A549 (cell line): Measurements from ENCODE around the gene ADH5. TPM values are rescaled to one million over a fixed set of nuclear protein-coding genes. Genes with fewer than 3 reads are reported as not detected.
"Not testable (repeated sequence)": the region's sequence is repeated elsewhere in the genome, so short reads cannot be mapped to it uniquely, and the experiment has no call there.

Experiments
- ATAC-seq, 2 experiments: fragments of 200-7000 bp in 1 of 2; fragments of >200 bp in 1 of 2; cut with Nextera tagmentation in 1 of 2; cut with Tn5 transposase in 1 of 2; 3 replicates each; pipeline versions ENCODE4 v1.8.0 to v1.9.1; 2018 to 2020; ENCODE audit warnings: mild to moderate bottlenecking in 1 of 2, moderate library complexity in 1 of 2
- CTCF ChIA-PET: fragments of 300-600 bp; sonication (Branson Sonifier 250); formaldehyde crosslinking; extraction: SDS; loops from one replicate; lab custom pipeline; 2021; ENCODE audit warnings: antibody characterized with exemption, inconsistent platforms; lab: Yijun Ruan, JAX
- POLR2A ChIA-PET: fragments of 350-600 bp; formaldehyde crosslinking; extraction: SDS; loops from one replicate; lab custom pipeline; 2021; ENCODE audit warnings: antibody characterized with exemption, inconsistent platforms; lab: Yijun Ruan, JAX
- DNase-seq, 2 experiments: peaks; one replicate each; pipeline versions ENCODE4 v3.0.0 to v3.0.0-alpha.2; 2011 to 2016; ENCODE audit warnings: low read depth in 1 of 2, low spot score in 1 of 2
- FAIRE-seq: peaks from 2 replicates; lab custom pipeline; 2011; peaks lifted over from hg19 to GRCh38; lab: Jason Lieb, UNC
- H3K27ac ChIP-seq, 2 experiments: fragments of >200 bp; sonication (Bioruptor Twin); formaldehyde crosslinking; 3 replicates each; pipeline ENCODE4 v1.5.1; 2016 to 2017
- H3K4me1 ChIP-seq: fragments of >200 bp; sonication (Bioruptor Twin); formaldehyde crosslinking; 3 replicates; pipeline ENCODE4 v1.6.1; 2016
- H3K4me2 ChIP-seq: fragments of >200 bp; sonication (Bioruptor Twin); formaldehyde crosslinking; 3 replicates; pipeline ENCODE4 v1.6.1; 2016
- H3K4me3 ChIP-seq: fragments of >200 bp; sonication (Bioruptor Twin); formaldehyde crosslinking; 3 replicates; pipeline ENCODE4 v1.5.1; 2016
- H3K9me3 ChIP-seq: fragments of >200 bp; sonication (Bioruptor Twin); formaldehyde crosslinking; 3 replicates; pipeline ENCODE4 v1.6.1; 2016
- CBX8 ChIP-seq: fragments of 200-600 bp; sonication (generic); IDR thresholded peaks from 2 replicates; pipeline ENCODE4 v1.6.1; 2016
- CHD4 ChIP-seq: fragments of 200-600 bp; sonication (generic); IDR thresholded peaks from 2 replicates; pipeline ENCODE4 v1.6.1; 2016; ENCODE audit warnings: antibody characterized with exemption, mild to moderate bottlenecking, borderline replicate concordance
- CTCF ChIP-seq: fragments of >200 bp; sonication (Bioruptor Twin); formaldehyde crosslinking; IDR thresholded peaks from 3 replicates; pipeline ENCODE4 v1.5.1; 2016
- EHF ChIP-seq: fragments of 250-450 bp; sonication (Bioruptor Pico); IDR thresholded peaks from 2 replicates; pipeline ENCODE4 v1.5.0; 2020; ENCODE audit warnings: mild to moderate bottlenecking
- FOSL2 ChIP-seq, 2 experiments: fragments of 450-650 bp in 1 of 2; fragments of >200 bp in 1 of 2; sonication (Bioruptor Twin) in 1 of 2; formaldehyde crosslinking; IDR thresholded peaks; 2 replicates each; pipeline versions ENCODE4 v1.5.0 to v1.6.1; 2016 to 2020; ENCODE audit warnings: mild to moderate bottlenecking in 1 of 2, moderate library complexity in 1 of 2
- GATA3 ChIP-seq: IDR thresholded peaks from 2 replicates; pipeline ENCODE4 v1.6.1; 2012; ENCODE audit warnings: borderline replicate concordance
- HMGXB4 ChIP-seq: fragments of 250-450 bp; sonication (Bioruptor Pico); IDR thresholded peaks from 2 replicates; pipeline ENCODE4 v1.5.0; 2021; ENCODE audit warnings: mild to moderate bottlenecking, moderate library complexity, borderline replicate concordance
- HOXB13 ChIP-seq: fragments of 250-450 bp; sonication (Bioruptor Pico); IDR thresholded peaks from 2 replicates; pipeline ENCODE4 v1.5.0; 2020; ENCODE audit warnings: low read depth, mild to moderate bottlenecking, moderate library complexity
- JUN ChIP-seq, 2 experiments: fragments of >200 bp; sonication (Bioruptor Twin); formaldehyde crosslinking; IDR thresholded peaks; 2 replicates in 1 of 2; 3 replicates in 1 of 2; pipeline ENCODE4 v1.6.1; 2016 to 2017
- JUNB ChIP-seq: fragments of >200 bp; sonication (Bioruptor Twin); formaldehyde crosslinking; IDR thresholded peaks from 2 replicates; pipeline ENCODE4 v1.6.1; 2016
- NR3C1 ChIP-seq: fragments of >200 bp; sonication (Bioruptor Twin); formaldehyde crosslinking; IDR thresholded peaks from 3 replicates; pipeline ENCODE4 v1.6.1; 2017
- REST ChIP-seq: fragments of 200-600 bp; sonication (generic); IDR thresholded peaks from 2 replicates; pipeline ENCODE4 v1.6.1; 2016; ENCODE audit warnings: antibody characterized with exemption, mild to moderate bottlenecking, moderate library complexity
- RNF2 ChIP-seq: fragments of 200-600 bp; sonication (generic); IDR thresholded peaks from 2 replicates; pipeline ENCODE4 v1.6.1; 2016; ENCODE audit warnings: low read depth, mild to moderate bottlenecking, antibody characterized with exemption, moderate library complexity, borderline replicate concordance
- TP53 ChIP-seq: fragments of 250-450 bp; sonication (Bioruptor Pico); IDR thresholded peaks from 2 replicates; pipeline ENCODE4 v1.5.0; 2021; ENCODE audit warnings: mild to moderate bottlenecking, moderate library complexity
- WGBS: methylation state at CpG from one replicate; pipeline ENCODE4 v1.1.6; 2017; ENCODE audit errors: missing lambda C conversion rate; 5-methylcytosine and 5-hydroxymethylcytosine counted together
- polyA plus RNA-seq, 4 experiments: library from polyadenylated mRNA; depleted of rRNA in 3 of 4; stranded (reverse); fragments of >200 nt; fragmentation: RNase III in 1 of 4; extraction: RNeasy Plus Mini Kit Qiagen cat#74134 plus additional on column Dnase treatment in 1 of 4; gene quantifications; 2 replicates in 3 of 4; 3 replicates in 1 of 4; pipeline ENCODE4 v1.2.3, GENCODE V29; 2011 to 2017

ADH5 gene
- polyA plus RNA-seq, 2 of the 4 experiments (the other 2 are of a cell fraction), result 124 to 152 TPM

- ATAC-seq, result no peak
- H3K27ac ChIP-seq, result no peak overlapping the region
- H3K4me1 ChIP-seq, result peaks cover 58% of the 10 kb centered on the region
- WGBS, result 3% methylated on average over 2 of the region's 2 CpGs
- H3K9me3 ChIP-seq, result no peaks in the 10 kb centered on the region
- TF ChIP-seq NR3C1 (no peak), HMGXB4 (CRISPR knock-in tag) (no peak), CBX8 (no peak), RNF2 (no peak), REST (no peak)
- no peak for DNase-seq
- H3K4me2 ChIP-seq, result peak overlapping the region; percentile 59
- FAIRE-seq, result no peak
- H3K4me3 ChIP-seq, result no peak overlapping the region
- ChIA-PET CTCF (interaction anchor here (0.6 to 3.8 kb wide), 3 partner anchors 29 to 132 kb away, joined by 3 to 19 read pairs (median 9); partner anchors contain the start of gene METAP1), POLR2A (interaction anchor here (1.2 to 1.4 kb wide), 2 partner anchors 32 to 61 kb away, joined by 4 read pairs; partner anchors contain the start of genes ADH5 and METAP1)
Observed at GRCh38 chr4:99027304-99027703, 61.3 kb downstream of the ADH5 start.

- FAIRE-seq (no peak), DNase-seq (no peak), ATAC-seq (no peak)
- ChIA-PET POLR2A (no interaction called here), CTCF (interaction anchor here (3.8 kb wide), 1 partner anchor 31 kb away, joined by 19 read pairs; no protein-coding TSS in a partner anchor)
- H3K9me3 ChIP-seq, result peaks cover 5% of the 10 kb centered on the region; the same call in 1 of the 3 replicates
- TF ChIP-seq CHD4 (no peak), HOXB13 (no peak), FOSL2 (IDR thresholded peaks at IDR 0.05) (no peak), FOSL2 (CRISPR knock-in tag; IDR thresholded peaks at IDR 0.05) (no peak), EHF (CRISPR knock-in tag) (no peak), JUN (IDR thresholded peaks at IDR 0.05) (no peak), JUNB (no peak), GATA3 (no peak), TP53 (CRISPR knock-in tag) (no peak)
- 71% methylated on average over 1 of the region's 1 CpG for WGBS
- no peak overlapping the region for H3K27ac ChIP-seq
- H3K4me3 ChIP-seq, result no peak overlapping the region
- peaks cover 58% of the 10 kb centered on the region for H3K4me1 ChIP-seq
- H3K4me2 ChIP-seq, result peak overlapping the region; percentile 76; the same call in 1 of the 3 replicates
Observed at GRCh38 chr4:99025506-99025905, 63.1 kb downstream of the ADH5 start.

DNA sequence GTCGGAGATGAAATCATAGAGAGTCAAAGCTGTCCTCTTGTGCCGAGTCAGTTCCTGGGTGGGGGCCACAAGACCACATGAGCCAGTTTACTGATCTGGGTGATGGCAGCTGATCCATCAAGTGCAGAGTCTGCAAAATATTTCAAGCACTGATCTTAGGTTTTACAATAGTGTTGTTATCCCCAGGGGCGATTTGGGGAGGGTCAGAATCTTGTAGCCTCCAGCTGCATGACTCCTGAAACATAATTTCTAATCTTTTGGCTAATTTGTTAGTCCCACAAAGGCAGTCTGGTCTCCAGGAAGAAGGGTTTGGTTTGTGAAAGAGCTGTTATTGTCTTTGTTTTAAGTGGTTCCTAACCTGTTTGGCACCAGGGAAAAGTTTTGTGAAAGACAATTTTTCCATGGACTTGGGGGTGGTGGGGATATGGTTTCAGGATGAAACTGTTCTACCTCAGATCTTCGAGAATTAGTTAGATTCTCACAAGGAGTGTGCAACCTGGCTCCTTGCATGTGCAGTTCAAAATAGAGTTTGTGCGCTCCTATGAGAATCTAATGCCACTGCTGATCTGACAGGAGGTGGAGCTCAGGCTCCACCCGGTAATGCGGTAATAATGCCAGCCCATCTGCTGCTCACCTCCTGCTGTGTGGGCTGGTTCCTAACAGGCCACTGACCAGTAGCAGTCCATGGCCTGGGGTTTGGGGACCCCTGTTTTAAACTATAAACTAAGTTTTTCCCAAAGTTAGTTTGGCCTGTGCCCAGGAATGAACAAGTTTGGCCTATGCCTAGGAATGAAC is 63.9 kb downstream of the ADH5 start:
- peak overlapping the region; percentile 76 for H3K4me2 ChIP-seq
- peak overlapping the region; percentile 39 to 78; a peak in 4 of 6 replicates for H3K27ac ChIP-seq
- no peak for FAIRE-seq
- ChIA-PET POLR2A (no interaction called here), CTCF (interaction anchor here (1.8 to 3.8 kb wide), 2 partner anchors 29 to 32 kb away, joined by 6 to 19 read pairs; partner anchors contain the start of gene METAP1)
- 47% methylated on average over 7 of the region's 7 CpGs for WGBS
- no peak overlapping the region for H3K4me3 ChIP-seq
- DNase-seq, result peak in 1 of 2 experiments; percentile 11
- peaks cover 8% of the 10 kb centered on the region; the same call in 1 of the 3 replicates for H3K9me3 ChIP-seq
- ATAC-seq, result peak; percentile 78 to 88
- peaks cover 58% of the 10 kb centered on the region for H3K4me1 ChIP-seq
- TF ChIP-seq CTCF, result peak; percentile 15; the same call in 1 of the 3 replicates
- no peak for TF ChIP-seq CBX8

DNA sequence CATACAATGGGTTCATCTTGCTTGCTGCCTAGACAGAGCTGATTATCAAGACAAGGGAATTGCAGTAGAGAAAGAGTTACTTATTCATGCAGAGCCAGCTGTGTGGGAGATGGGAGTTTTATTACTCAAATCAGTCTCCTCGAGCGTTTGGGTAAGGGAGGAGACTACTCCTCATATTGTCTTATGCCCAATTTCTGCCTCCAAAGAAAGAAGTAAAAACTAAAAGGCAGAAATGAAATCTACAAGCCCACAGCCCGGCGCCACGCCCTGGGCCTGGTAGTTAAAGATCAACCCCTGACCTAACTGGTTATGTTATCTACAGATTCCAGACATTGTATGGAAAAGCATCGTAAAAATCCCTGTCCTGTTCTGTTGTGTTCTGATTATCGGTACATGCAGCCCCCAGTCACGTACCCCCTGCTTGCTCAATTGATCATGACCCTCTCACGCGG is 64.8 kb downstream of the ADH5 start:
- H3K9me3 ChIP-seq, DNase-seq, FAIRE-seq, POLR2A ChIA-PET, H3K4me3 ChIP-seq: not testable (repeated sequence)
- H3K27ac ChIP-seq, result peak overlapping the region; percentile 39 to 78; a peak in 5 of 6 replicates
- CTCF ChIA-PET, result interaction anchor here (1.8 kb wide), 1 partner anchor 28 kb away, joined by 6 read pairs; the partner anchor contains the start of gene METAP1
- peaks cover 51% of the 10 kb centered on the region for H3K4me1 ChIP-seq
- ATAC-seq, result peak in 1 of 2 experiments; percentile 49; a peak in 3 of 6 replicates
- H3K4me2 ChIP-seq, result peak overlapping the region; percentile 76
- 13% methylated on average over 9 of the region's 10 CpGs for WGBS
